Esophagus squamous epithelium (tissue), 5 donors: ENCODE data around the gene SPAAR. TPM values are rescaled to one million over a fixed set of nuclear protein-coding genes. Genes with fewer than 3 reads are reported as not detected.

ENCODE experiments used
- DNase-seq: peaks from one replicate; lab custom pipeline; 2025; lab: John Stamatoyannopoulos, UW
- H3K27ac ChIP-seq, 4 donors: fragments of 200-600 bp; sonication (generic); one replicate each; pipeline ENCODE4 v1.5.1; 2016 to 2019; ENCODE audit warnings: mild to moderate bottlenecking in 1 of 4
- H3K27me3 ChIP-seq, 4 donors: fragments of 200-600 bp; sonication (generic); 1 replicate in 3 of 4; 2 replicates in 1 of 4; pipeline versions ENCODE4 v1.5.1 to v1.6.0; 2017 to 2021; ENCODE audit warnings: antibody characterized with exemption in 1 of 4
- H3K36me3 ChIP-seq, 3 donors: fragments of 200-600 bp; sonication (generic); one replicate each; pipeline ENCODE4 v1.5.1; 2016 to 2019
- H3K4me1 ChIP-seq, 3 donors: fragments of 200-600 bp; sonication (generic); one replicate each; pipeline ENCODE4 v1.5.1; 2017 to 2019
- H3K4me3 ChIP-seq, 4 donors: fragments of 200-600 bp; sonication (generic); 1 replicate in 3 of 4; 2 replicates in 1 of 4; pipeline ENCODE4 v1.5.1; 2016 to 2019; ENCODE audit warnings: mild to moderate bottlenecking in 2 of 4, moderate library complexity in 1 of 4
- H3K9me3 ChIP-seq, 3 donors: fragments of 200-600 bp; sonication (generic); one replicate each; pipeline ENCODE4 v1.5.1; 2016 to 2019
- CTCF ChIP-seq, 6 experiments: fragments of 450-650 bp in 4 of 6; fragments of 200-600 bp in 2 of 6; sonication (generic) in 2 of 6; IDR thresholded peaks; one replicate each; pipeline ENCODE4 v1.5.1; 2016 to 2019; ENCODE audit warnings: antibody characterized with exemption in 6 of 6, mild to moderate bottlenecking in 4 of 6, moderate library complexity in 4 of 6
- POLR2A ChIP-seq, 4 donors: fragments of 450-650 bp; IDR thresholded peaks; one replicate each; pipeline ENCODE4 v1.6.1; 2017; ENCODE audit warnings: antibody characterized with exemption in 4 of 4, mild to moderate bottlenecking in 4 of 4, moderate library complexity in 3 of 4
- whole genome bisulfite sequencing, 2 donors: methylation state at CpG; one replicate each; pipeline ENCODE4 v1.1.5; 2018; 5-methylcytosine and 5-hydroxymethylcytosine counted together
- intact Hi-C: fragments of 100-400 bp; cut with DNase I; formaldehyde crosslinking; loops from one replicate; pipeline ENCODE4 v1.15.0; 2022
- total RNA-seq, 4 donors: library from RNA; depleted of rRNA; stranded (reverse); fragments of >200 nt; gene quantifications; one replicate each; pipeline ENCODE4 v1.1.0, GENCODE V29; 2016
- donor health status: DM: yes; HTN: yes; CAD: no.

Gene SPAAR
- total RNA-seq, 4 donors from 2014 or later, result 0.22 to 1.1 TPM; not detected in 2

GRCh38 chr9:35920051-35920620, 10.8 kb downstream of the SPAAR start:
- no peaks in the 10 kb centered on the region for H3K27me3 ChIP-seq
- no peaks in the 10 kb centered on the region for H3K36me3 ChIP-seq
- intact Hi-C loops, result no loop called here
- H3K4me3 ChIP-seq, result no peak overlapping the region
- TF ChIP-seq CTCF (IDR thresholded peaks at IDR 0.05) (no peak), POLR2A (IDR thresholded peaks at IDR 0.05) (no peak)
- H3K9me3 ChIP-seq, result no peaks in the 10 kb centered on the region
- no peak for DNase-seq
- WGBS, 2 donors, result 79 to 87% methylated on average over 3 to 4 of the region's 4 CpGs
- H3K27ac ChIP-seq, result peak overlapping the region in 3 of 4 donors; percentile 14 to 56 (median 54)
- peaks cover 10 to 48% (median 14%) of the 10 kb centered on the region in 3 donors for H3K4me1 ChIP-seq

- H3K27me3 ChIP-seq, result no peaks in the 10 kb centered on the region
- no peak overlapping the region for H3K4me3 ChIP-seq
- DNase-seq, result no peak
- peaks cover 10 to 29% (median 14%) of the 10 kb centered on the region in 3 donors for H3K4me1 ChIP-seq
- no peaks in the 10 kb centered on the region for H3K36me3 ChIP-seq
- intact Hi-C loops, result no loop called here
- peak overlapping the region; percentile 57 to 72 (median 62) for H3K27ac ChIP-seq
- WGBS, 2 donors, result 93% methylated on average over 1 of the region's 1 CpG; no CpG with 5 or more reads in 1 of the 2 donors
- no peaks in the 10 kb centered on the region for H3K9me3 ChIP-seq
- no peak for TF ChIP-seq CTCF (IDR thresholded peaks at IDR 0.05)
- no peak for TF ChIP-seq POLR2A (IDR thresholded peaks at IDR 0.05)
Measured at GRCh38 chr9:35923598-35923926, 14.3 kb downstream of the SPAAR start.

GRCh38 chr9:35923927-35924763, 14.9 kb downstream of the SPAAR start:
- WGBS, 2 donors, result 31 to 47% methylated on average over 9 of the region's 9 CpGs
- H3K4me3 ChIP-seq, result peak overlapping the region in 1 of 4 donors; percentile 9
- intact Hi-C loops, result no loop called here
- peaks cover 10 to 25% (median 10%) of the 10 kb centered on the region in 3 donors for H3K4me1 ChIP-seq
- H3K27ac ChIP-seq, result peak overlapping the region; percentile 57 to 72 (median 62)
- H3K27me3 ChIP-seq, result no peaks in the 10 kb centered on the region
- no peaks in the 10 kb centered on the region for H3K9me3 ChIP-seq
- DNase-seq, result no peak
- no peak for TF ChIP-seq CTCF (IDR thresholded peaks at IDR 0.05)
- no peak for TF ChIP-seq POLR2A (IDR thresholded peaks at IDR 0.05)
- no peaks in the 10 kb centered on the region for H3K36me3 ChIP-seq

GRCh38 chr9:35928591-35929452, 19.5 kb downstream of the SPAAR start:
- 81 to 82% methylated on average over 8 to 9 of the region's 9 CpGs for WGBS, 2 donors
- peak overlapping the region in 1 of 4 donors; percentile 25 for H3K27ac ChIP-seq

More at GRCh38 chr9:35928591-35929452, 19.5 kb downstream of the SPAAR start:
- no peaks in the 10 kb centered on the region for H3K36me3 ChIP-seq
- no peak for DNase-seq
- intact Hi-C loops, result no loop called here
- peaks cover 6 to 11% (median 8%) of the 10 kb centered on the region in 3 donors for H3K4me1 ChIP-seq
- no peaks in the 10 kb centered on the region for H3K9me3 ChIP-seq
- H3K27me3 ChIP-seq, result no peaks in the 10 kb centered on the region
- H3K4me3 ChIP-seq, result no peak overlapping the region
- TF ChIP-seq CTCF (IDR thresholded peaks at IDR 0.05) (no peak), POLR2A (IDR thresholded peaks at IDR 0.05) (no peak)
